ENCODE results near the gene GNPNAT1. TPM values are rescaled to one million over a fixed set of nuclear protein-coding genes. Genes with fewer than 3 reads are reported as not detected.
A peak's percentile ranks its signal among the peaks of the same experiment; 100 is the strongest.
"Not testable (repeated sequence)": the region's sequence is repeated elsewhere in the genome, so short reads cannot be mapped to it uniquely, and the experiment has no call there.

Gene GNPNAT1
- total RNA-seq, 1 experiment from 2014 or later, result 69.2 TPM

- peak; percentile 96 for DNase-seq (ENCODE audit: low read depth)
These were observed 61.3 kb downstream of the GNPNAT1 start, which contains the start of gene STYX for GRCh38 chr14:52729925-52730708. Gene STYX (plus strand): TSS chr14:52730166. CDS start chr14:52730475, 309 bp downstream.

DNA sequence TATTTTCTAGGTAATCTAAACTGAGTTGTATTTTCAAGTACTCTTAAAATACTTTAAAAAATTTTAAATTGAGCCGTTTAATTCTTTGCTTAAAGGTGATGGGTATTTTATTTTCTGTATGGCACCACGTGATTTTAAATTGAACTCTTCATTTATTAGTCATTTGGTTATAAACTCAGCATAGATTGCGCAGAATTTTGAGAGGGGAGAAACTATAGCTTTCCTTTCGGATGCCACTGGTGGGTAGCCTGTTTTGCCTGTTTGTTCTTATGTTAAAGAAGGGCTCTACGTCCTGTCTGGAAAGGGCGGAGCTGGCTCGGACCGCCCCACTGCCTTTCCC is 61.9 kb downstream of the GNPNAT1 start:
- no peak for DNase-seq (ENCODE audit: low read depth)

- not testable (repeated sequence) for DNase-seq (ENCODE audit: low read depth)
These were observed 62.4 kb downstream of the GNPNAT1 start for GRCh38 chr14:52729035-52729434.

DNA sequence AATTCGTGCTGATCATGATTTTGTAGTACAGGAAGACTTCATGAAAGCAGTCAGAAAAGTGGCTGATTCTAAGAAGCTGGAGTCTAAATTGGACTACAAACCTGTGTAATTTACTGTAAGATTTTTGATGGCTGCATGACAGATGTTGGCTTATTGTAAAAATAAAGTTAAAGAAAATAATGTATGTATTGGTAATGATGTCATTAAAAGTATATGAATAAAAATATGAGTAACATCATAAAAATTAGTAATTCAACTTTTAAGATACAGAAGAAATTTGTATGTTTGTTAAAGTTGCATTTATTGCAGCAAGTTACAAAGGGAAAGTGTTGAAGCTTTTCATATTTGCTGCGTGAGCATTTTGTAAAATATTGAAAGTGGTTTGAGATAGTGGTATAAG is 63.9 kb downstream of the GNPNAT1 start:
- not testable (repeated sequence) for DNase-seq (ENCODE audit: low read depth)

Small RNA genes lying within 50 kb of the gene (small RNA-seq; reads per million reads assigned to genes)
- not detected for gene AL139317.2

Other genes starting within 250 kb of the GNPNAT1 start
- 1.8 and 2.4 TPM in 2 replicates for gene TXNDC16, start 239.1 kb downstream of the GNPNAT1 start, total RNA-seq (2014; rRNA removed; shearing (Covaris generic))
- gene GPR137C, start 238.8 kb downstream of the GNPNAT1 start, total RNA-seq (2014; rRNA removed; shearing (Covaris generic)), result 0.16 and 0.20 TPM in 2 replicates
- gene ERO1A, start 96.0 kb downstream of the GNPNAT1 start, total RNA-seq (2014; rRNA removed; shearing (Covaris generic)), result 103 and 112 TPM in 2 replicates
- gene PSMC6, start 84.4 kb downstream of the GNPNAT1 start, total RNA-seq (2014; rRNA removed; shearing (Covaris generic)), result 142 and 153 TPM in 2 replicates
- gene STYX, start 61.4 kb downstream of the GNPNAT1 start, total RNA-seq (2014; rRNA removed; shearing (Covaris generic)), result 6.8 and 9.7 TPM in 2 replicates
- gene FERMT2, start 159.4 kb upstream of the GNPNAT1 start, total RNA-seq (2014; rRNA removed; shearing (Covaris generic)), result 58.0 and 60.8 TPM in 2 replicates

Data from HT1080 (cell line).